Panc1 (cell line): ENCODE measurements around the gene PLGRKT. TPM values are rescaled to one million over a fixed set of nuclear protein-coding genes. Genes with fewer than 3 reads are reported as not detected.
"Not testable (repeated sequence)": the region's sequence is repeated elsewhere in the genome, so short reads cannot be mapped to it uniquely, and the experiment has no call there.

Experiments used
- ATAC-seq: fragments of 200-7000 bp; cut with Tn5 transposase; 2 replicates; pipeline ENCODE4 v1.9.1; 2020; ENCODE audit warnings: mild to moderate bottlenecking, moderate library complexity
- BruUV-seq: library from RNA; stranded (reverse); fragments of 400-500 nt; replicated peaks from 2 replicates; lab custom pipeline; 2021; lab: Mats Ljungman, UMichigan
- CTCF ChIA-PET: fragments of 300-600 bp; sonication (Branson Sonifier 250); formaldehyde crosslinking; loops from one replicate; lab custom pipeline; 2022; ENCODE audit warnings: antibody characterized with exemption; lab: Charles Lee
- POLR2A ChIA-PET: fragments of 300-600 bp; sonication (Branson Sonifier 250); formaldehyde crosslinking; loops from one replicate; lab custom pipeline; 2022; ENCODE audit warnings: antibody characterized with exemption; lab: Charles Lee
- DNase-seq: peaks from one replicate; pipeline ENCODE4 v3.0.0-alpha.2; 2010; ENCODE audit warnings: low read depth, low spot score
- H3K27ac ChIP-seq: 2 replicates; pipeline ENCODE4 v1.5.1; 2011; ENCODE audit warnings: mild to moderate bottlenecking, low read length, inconsistent platforms
- H3K27me3 ChIP-seq: fragments of 200-500 bp; sonication (Bioruptor generic); 2 replicates; pipeline ENCODE4 v1.6.0; 2014; ENCODE audit warnings: low read length, inconsistent platforms; ENCODE audit not compliant: control insufficient read depth, insufficient read depth
- H3K36me3 ChIP-seq: fragments of 200-500 bp; sonication (Bioruptor generic); 2 replicates; pipeline ENCODE4 v1.5.1; 2014; ENCODE audit warnings: inconsistent platforms, mild to moderate bottlenecking, low read length, moderate library complexity; ENCODE audit not compliant: control insufficient read depth, insufficient read depth
- H3K4me1 ChIP-seq: 2 replicates; pipeline ENCODE4 v1.5.1; 2011; ENCODE audit warnings: inconsistent platforms, mild to moderate bottlenecking, low read length, moderate library complexity; ENCODE audit not compliant: control insufficient read depth, insufficient read depth
- H3K4me3 ChIP-seq, 2 experiments: 2 replicates each; pipeline ENCODE4 v1.5.1; 2011 to 2012; ENCODE audit warnings: low read depth in 2 of 2, low read length in 2 of 2, mild to moderate bottlenecking in 2 of 2, inconsistent platforms in 1 of 2, moderate library complexity in 1 of 2
- H3K9me3 ChIP-seq: fragments of 200-500 bp; sonication (Bioruptor generic); 2 replicates; pipeline ENCODE4 v1.5.1; 2014; ENCODE audit warnings: low read depth, mild to moderate bottlenecking, inconsistent platforms, low read length, moderate library complexity; ENCODE audit not compliant: control insufficient read depth, insufficient read depth
- POLR2AphosphoS5 ChIP-seq: IDR thresholded peaks from 2 replicates; pipeline ENCODE4 v1.6.1; 2012; ENCODE audit warnings: mild to moderate bottlenecking, low read depth, low read length, moderate library complexity
- SIN3A ChIP-seq: IDR thresholded peaks from 2 replicates; pipeline ENCODE4 v1.6.1; 2012; ENCODE audit warnings: low read depth, mild to moderate bottlenecking, low read length, moderate library complexity, borderline replicate concordance; ENCODE audit not compliant: insufficient read depth
- TCF7L2 ChIP-seq: IDR thresholded peaks from 2 replicates; pipeline ENCODE4 v1.6.1; 2011; ENCODE audit warnings: mild to moderate bottlenecking, low read depth, low read length, inconsistent platforms
- in situ Hi-C: cut with HindIII; loops from 2 replicates; pipeline ENCODE4 v1.10.0; 2016; ENCODE audit warnings: low sequenced_read_pairs, low pct_unique_long_range_greater_than_20kb
- intact Hi-C: fragments of 100-400 bp; cut with micrococcal nuclease; formaldehyde crosslinking; loops from one replicate; pipeline ENCODE4 v1.10.0; 2022; ENCODE audit not compliant: unreplicated experiment
- total RNA-seq: library from RNA; stranded (reverse); gene quantifications from one replicate; pipeline ENCODE4 v1.2.1, GENCODE V29; 2021; ENCODE audit not compliant: unreplicated experiment
- TF ChIP-seq, protein P1 (sequence below): fragments of 450-650 bp; IDR thresholded peaks from 2 replicates; pipeline ENCODE4 v1.5.1; 2017; ENCODE audit warnings: mild to moderate bottlenecking
- TF ChIP-seq, protein P2 (sequence below), 2 experiments: IDR thresholded peaks; 2 replicates each; pipeline ENCODE4 v1.6.1; 2011 to 2012; ENCODE audit warnings: low read depth in 2 of 2, control low read depth in 1 of 2, low read length in 1 of 2, mild to moderate bottlenecking in 1 of 2, moderate library complexity in 1 of 2; ENCODE audit not compliant: insufficient read depth in 1 of 2

The PLGRKT gene
- total RNA-seq, 1 experiment from 2014 or later = 9.3 TPM

DNA sequence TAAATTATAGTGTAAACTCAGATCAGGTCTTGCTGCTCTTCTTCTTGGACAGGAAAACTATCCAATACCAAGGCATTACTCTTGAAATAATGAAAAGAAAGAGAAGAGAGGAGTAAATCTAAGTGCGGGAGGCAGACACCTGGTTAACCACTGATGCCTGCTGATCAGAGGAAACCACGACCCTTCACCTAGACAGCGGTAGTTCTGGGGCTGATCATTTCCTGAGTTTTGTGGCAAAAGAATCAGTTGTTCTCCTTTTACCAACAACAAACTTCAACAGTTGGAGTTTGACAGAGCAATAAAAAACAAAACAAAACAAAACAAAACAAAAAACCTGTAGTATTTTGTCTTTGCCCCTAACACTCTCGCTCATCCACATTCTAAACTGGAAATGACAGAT lies 101.0 kb downstream of the PLGRKT start:
- no peak for TF ChIP-seq POLR2AphosphoS5
- TF ChIP-seq, protein P1, sequence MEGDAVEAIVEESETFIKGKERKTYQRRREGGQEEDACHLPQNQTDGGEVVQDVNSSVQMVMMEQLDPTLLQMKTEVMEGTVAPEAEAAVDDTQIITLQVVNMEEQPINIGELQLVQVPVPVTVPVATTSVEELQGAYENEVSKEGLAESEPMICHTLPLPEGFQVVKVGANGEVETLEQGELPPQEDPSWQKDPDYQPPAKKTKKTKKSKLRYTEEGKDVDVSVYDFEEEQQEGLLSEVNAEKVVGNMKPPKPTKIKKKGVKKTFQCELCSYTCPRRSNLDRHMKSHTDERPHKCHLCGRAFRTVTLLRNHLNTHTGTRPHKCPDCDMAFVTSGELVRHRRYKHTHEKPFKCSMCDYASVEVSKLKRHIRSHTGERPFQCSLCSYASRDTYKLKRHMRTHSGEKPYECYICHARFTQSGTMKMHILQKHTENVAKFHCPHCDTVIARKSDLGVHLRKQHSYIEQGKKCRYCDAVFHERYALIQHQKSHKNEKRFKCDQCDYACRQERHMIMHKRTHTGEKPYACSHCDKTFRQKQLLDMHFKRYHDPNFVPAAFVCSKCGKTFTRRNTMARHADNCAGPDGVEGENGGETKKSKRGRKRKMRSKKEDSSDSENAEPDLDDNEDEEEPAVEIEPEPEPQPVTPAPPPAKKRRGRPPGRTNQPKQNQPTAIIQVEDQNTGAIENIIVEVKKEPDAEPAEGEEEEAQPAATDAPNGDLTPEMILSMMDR = no peak
- TF ChIP-seq, protein P2, sequence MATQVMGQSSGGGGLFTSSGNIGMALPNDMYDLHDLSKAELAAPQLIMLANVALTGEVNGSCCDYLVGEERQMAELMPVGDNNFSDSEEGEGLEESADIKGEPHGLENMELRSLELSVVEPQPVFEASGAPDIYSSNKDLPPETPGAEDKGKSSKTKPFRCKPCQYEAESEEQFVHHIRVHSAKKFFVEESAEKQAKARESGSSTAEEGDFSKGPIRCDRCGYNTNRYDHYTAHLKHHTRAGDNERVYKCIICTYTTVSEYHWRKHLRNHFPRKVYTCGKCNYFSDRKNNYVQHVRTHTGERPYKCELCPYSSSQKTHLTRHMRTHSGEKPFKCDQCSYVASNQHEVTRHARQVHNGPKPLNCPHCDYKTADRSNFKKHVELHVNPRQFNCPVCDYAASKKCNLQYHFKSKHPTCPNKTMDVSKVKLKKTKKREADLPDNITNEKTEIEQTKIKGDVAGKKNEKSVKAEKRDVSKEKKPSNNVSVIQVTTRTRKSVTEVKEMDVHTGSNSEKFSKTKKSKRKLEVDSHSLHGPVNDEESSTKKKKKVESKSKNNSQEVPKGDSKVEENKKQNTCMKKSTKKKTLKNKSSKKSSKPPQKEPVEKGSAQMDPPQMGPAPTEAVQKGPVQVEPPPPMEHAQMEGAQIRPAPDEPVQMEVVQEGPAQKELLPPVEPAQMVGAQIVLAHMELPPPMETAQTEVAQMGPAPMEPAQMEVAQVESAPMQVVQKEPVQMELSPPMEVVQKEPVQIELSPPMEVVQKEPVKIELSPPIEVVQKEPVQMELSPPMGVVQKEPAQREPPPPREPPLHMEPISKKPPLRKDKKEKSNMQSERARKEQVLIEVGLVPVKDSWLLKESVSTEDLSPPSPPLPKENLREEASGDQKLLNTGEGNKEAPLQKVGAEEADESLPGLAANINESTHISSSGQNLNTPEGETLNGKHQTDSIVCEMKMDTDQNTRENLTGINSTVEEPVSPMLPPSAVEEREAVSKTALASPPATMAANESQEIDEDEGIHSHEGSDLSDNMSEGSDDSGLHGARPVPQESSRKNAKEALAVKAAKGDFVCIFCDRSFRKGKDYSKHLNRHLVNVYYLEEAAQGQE (IDR thresholded peaks at IDR 0.05; ENCODE audit: insufficient read depth in 1 of 2, low read depth in 2 of 2, low read length in 1 of 2) = no peak
- TF ChIP-seq TCF7L2 = no peak
- TF ChIP-seq SIN3A = no peak
- ChIA-PET CTCF (no interaction called here), POLR2A (no interaction called here)
- Histone ChIP-seq H3K36me3 (no peaks in the 10 kb centered on the region), H3K27me3 (no peaks in the 10 kb centered on the region), H3K4me3 (no peak overlapping the region), H3K27ac (no peak overlapping the region), H3K4me1 (no peaks in the 10 kb centered on the region), H3K9me3 (no peaks in the 10 kb centered on the region)
- intact Hi-C loops (no loop called here), in situ Hi-C loops (no loop called here)
- ATAC-seq = no peak
- no peak for DNase-seq
- BruUV-seq = no TSS peak

DNA sequence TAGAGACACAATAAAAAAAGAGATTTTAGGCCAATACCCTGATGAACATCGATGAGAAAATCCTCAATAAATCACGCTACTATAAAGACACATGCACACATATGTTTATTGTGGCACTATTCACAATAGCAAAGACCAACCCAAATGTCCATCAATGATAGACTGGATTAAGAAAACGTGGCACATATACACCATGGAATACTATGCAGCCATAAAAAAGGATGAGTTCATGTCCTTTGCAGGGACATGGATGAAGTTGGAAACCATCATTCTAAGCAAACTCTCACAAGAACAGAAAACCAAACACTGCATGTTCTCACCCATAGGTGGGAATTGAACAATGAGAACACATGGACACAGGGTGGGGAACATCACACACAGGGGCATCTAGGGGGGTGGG lies 106.4 kb downstream of the PLGRKT start:
- CTCF ChIA-PET, intact Hi-C loops, H3K4me1 ChIP-seq, BruUV-seq, H3K27me3 ChIP-seq, H3K4me3 ChIP-seq, in situ Hi-C loops, H3K36me3 ChIP-seq, ATAC-seq, H3K9me3 ChIP-seq, H3K27ac ChIP-seq, DNase-seq, POLR2A ChIA-PET: not testable (repeated sequence)

DNA sequence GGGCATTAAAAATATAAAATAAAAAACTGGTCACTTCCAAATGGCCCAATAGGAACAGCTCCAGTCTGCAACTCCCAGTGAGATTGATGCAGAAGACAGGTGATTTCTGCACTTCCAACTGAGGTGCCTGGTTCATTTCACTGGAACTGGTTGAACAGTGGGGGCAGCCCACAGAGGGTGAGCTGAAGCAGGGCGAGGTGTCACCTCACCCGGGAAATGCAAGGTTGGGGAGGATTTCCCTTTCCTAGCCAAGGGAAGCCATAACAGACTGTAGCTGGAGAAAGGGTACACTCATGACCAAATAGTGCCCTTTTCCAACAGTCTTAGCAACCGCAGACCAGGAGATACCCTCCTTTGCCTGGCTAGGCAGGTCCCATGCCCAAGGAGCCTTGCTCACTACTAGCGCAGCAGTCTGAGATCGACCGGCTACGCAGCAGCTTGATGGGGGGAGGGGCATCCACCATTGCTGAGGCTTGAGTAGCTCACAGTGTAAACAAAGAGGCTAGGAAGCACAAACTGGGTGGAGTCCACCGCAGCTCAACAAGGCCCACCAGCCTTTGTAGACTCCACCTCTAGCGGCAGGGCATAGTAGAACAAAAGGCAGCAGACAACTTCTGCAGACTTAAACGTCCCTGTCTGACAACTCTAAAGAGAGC lies 110.7 kb downstream of the PLGRKT start:
- TF ChIP-seq TCF7L2 (no peak), SIN3A (no peak), POLR2AphosphoS5 (no peak)
- TF ChIP-seq, protein P1 = no peak
- TF ChIP-seq, protein P2 (IDR thresholded peaks at IDR 0.05; ENCODE audit: insufficient read depth in 1 of 2, low read depth in 2 of 2, low read length in 1 of 2) = no peak
- POLR2A ChIA-PET = no interaction called here
- CTCF ChIA-PET = no interaction called here
- Histone ChIP-seq H3K27me3 (no peaks in the 10 kb centered on the region), H3K36me3 (no peaks in the 10 kb centered on the region), H3K4me3 (no peak overlapping the region), H3K4me1 (no peaks in the 10 kb centered on the region), H3K9me3 (no peaks in the 10 kb centered on the region), H3K27ac (no peak overlapping the region)
- intact Hi-C loops (no loop called here), in situ Hi-C loops (no loop called here)
- DNase-seq = no peak
- no TSS peak for BruUV-seq
- no peak for ATAC-seq
